ENCODE results near the gene REN. TPM values are rescaled to one million over a fixed set of nuclear protein-coding genes. Genes with fewer than 3 reads are reported as not detected.

REN gene
- total and polyA plus RNA-seq, 2 of the 13 experiments (the other 11 are each of a cell fraction or from before 2014, with no cell fraction given): not detected

GRCh38 chr1:204145033-204145504 is 21.1 kb downstream of the REN start (continued):
- TF ChIP-seq ZNF142 (CRISPR knock-in tag; IDR thresholded peaks at IDR 0.05) (no peak), ZNF33A (CRISPR knock-in tag; IDR thresholded peaks at IDR 0.05; ENCODE audit: borderline replicate concordance) (no peak), POLR2G (IDR thresholded peaks at IDR 0.05; ENCODE audit: low read depth, low read length) (no peak), SATB2 (CRISPR knock-in tag; IDR thresholded peaks at IDR 0.05) (no peak), HBP1 (CRISPR knock-in tag; IDR thresholded peaks at IDR 0.05; ENCODE audit: low read depth) (no peak), ZNF841 (CRISPR knock-in tag; IDR thresholded peaks at IDR 0.05; ENCODE audit: borderline replicate concordance) (no peak), THAP9 (CRISPR knock-in tag; IDR thresholded peaks at IDR 0.05; ENCODE audit: borderline replicate concordance) (no peak), U2AF1 (optimal IDR thresholded peaks at IDR 0.05; ENCODE audit: low read depth, low read length) (no peak), SAP130 (CRISPR knock-in tag; IDR thresholded peaks at IDR 0.05; ENCODE audit: low read depth) (peak; percentile 86), ZNF468 (CRISPR knock-in tag; IDR thresholded peaks at IDR 0.05) (no peak), PAWR (CRISPR knock-in tag; IDR thresholded peaks at IDR 0.05; ENCODE audit: borderline replicate concordance) (no peak), KDM6A (CRISPR knock-in tag; IDR thresholded peaks at IDR 0.05; ENCODE audit: low read depth) (peak; percentile 88), ZNF781 (CRISPR knock-in tag; IDR thresholded peaks at IDR 0.05; ENCODE audit: borderline replicate concordance, not compliant biosample characterization) (peak; percentile 41), ZNF382 (CRISPR knock-in tag; IDR thresholded peaks at IDR 0.05; ENCODE audit: borderline replicate concordance) (no peak), ETS1 (CRISPR knock-in tag; IDR thresholded peaks at IDR 0.05) (no peak), FOSL1 (CRISPR knock-in tag; IDR thresholded peaks at IDR 0.05; ENCODE audit: borderline replicate concordance) (no peak), HNF4G (IDR thresholded peaks at IDR 0.05; ENCODE audit: borderline replicate concordance, low read depth, low read length) (peak; percentile 98), HNF4G (CRISPR knock-in tag; IDR thresholded peaks at IDR 0.05; ENCODE audit: borderline replicate concordance, low read depth) (peak; percentile 92), CBX1 (IDR thresholded peaks at IDR 0.05; ENCODE audit: low read depth) (peak; percentile 27), THAP11 (CRISPR knock-in tag; IDR thresholded peaks at IDR 0.05) (peak; percentile 80)

Measured in HepG2 (cell line).